K562 (cell line): ENCODE results near the gene GATC. TPM values are rescaled to one million over a fixed set of nuclear protein-coding genes. Genes with fewer than 3 reads are reported as not detected.

Source experiments
- ASH1L ChIP-seq: fragments of 450-650 bp; IDR thresholded peaks from 2 replicates; pipeline ENCODE4 v1.6.1; 2018; ENCODE audit warnings: borderline replicate concordance, mild to moderate bottlenecking, low read depth; ENCODE audit not compliant: partially characterized antibody
- CREM ChIP-seq: IDR thresholded peaks from 2 replicates; pipeline ENCODE4 v1.6.1; 2014; ENCODE audit warnings: antibody characterized with exemption, low read depth
- CTBP1 ChIP-seq: fragments of 450-650 bp; IDR thresholded peaks from 2 replicates; pipeline ENCODE4 v1.6.1; 2016; ENCODE audit warnings: borderline replicate concordance
- DDX20 ChIP-seq: fragments of 450-650 bp; IDR thresholded peaks from 2 replicates; pipeline ENCODE4 v1.6.1; 2016; ENCODE audit warnings: missing genetic modification characterization, low read depth, mild to moderate bottlenecking, missing compliant biosample characterization, moderate library complexity
- HOXB6 ChIP-seq: fragments of 250-450 bp; sonication (Bioruptor Pico); IDR thresholded peaks from 2 replicates; pipeline ENCODE4 v1.5.1; 2022; ENCODE audit warnings: mild to moderate bottlenecking, borderline replicate concordance
- KDM1A ChIP-seq, 2 experiments: fragments of 450-650 bp; IDR thresholded peaks; 2 replicates each; pipeline ENCODE4 v1.6.1; 2016; ENCODE audit warnings: mild to moderate bottlenecking in 2 of 2
- MAZ ChIP-seq, 2 experiments: fragments of 450-650 bp in 1 of 2; sonication (generic) in 1 of 2; formaldehyde crosslinking; IDR thresholded peaks in 1 of 2; conservative IDR thresholded peaks in 1 of 2; 2 replicates each; pipeline versions ENCODE4 v1.4.0 to v1.5.0; 2020; ENCODE audit warnings: mild to moderate bottlenecking in 1 of 2, missing genetic modification reagents in 1 of 2
- RAD21 ChIP-seq, 2 experiments: fragments of 250-450 bp in 1 of 2; fragments of 450-650 bp in 1 of 2; sonication (Bioruptor Pico) in 1 of 2; formaldehyde crosslinking in 1 of 2; IDR thresholded peaks in 1 of 2; conservative IDR thresholded peaks in 1 of 2; 2 replicates each; pipeline versions ENCODE4 v1.4.0 to v1.8.0; 2020 to 2022; ENCODE audit warnings: mild to moderate bottlenecking in 2 of 2, moderate library complexity in 1 of 2
- ZBTB7A ChIP-seq: IDR thresholded peaks from 2 replicates; pipeline ENCODE4 v1.6.1; 2011; ENCODE audit warnings: low read depth, mild to moderate bottlenecking, low read length, moderate library complexity, borderline replicate concordance; ENCODE audit not compliant: control insufficient read depth
- ZFP30 ChIP-seq: fragments of 250-450 bp; sonication (Bioruptor Pico); IDR thresholded peaks from 2 replicates; pipeline ENCODE4 v1.8.0; 2022; ENCODE audit warnings: moderate library complexity, mild to moderate bottlenecking, inconsistent platforms, borderline replicate concordance
- ZNF175 ChIP-seq: fragments of 200-800 bp; sonication (Bioruptor generic); IDR thresholded peaks from 2 replicates; pipeline ENCODE4 v1.6.1; 2016; ENCODE audit warnings: low read depth, mild to moderate bottlenecking, missing genetic modification characterization, missing compliant biosample characterization
- ZNF431 ChIP-seq: sonication (generic); formaldehyde crosslinking; IDR thresholded peaks from 2 replicates; pipeline ENCODE4 v1.8.0; 2022; ENCODE audit warnings: mild to moderate bottlenecking, missing genetic modification reagents
- ZNF57 ChIP-seq: fragments of 450-650 bp; formaldehyde crosslinking; IDR thresholded peaks from 2 replicates; pipeline ENCODE4 v1.4.0; 2020; ENCODE audit warnings: mild to moderate bottlenecking, moderate library complexity
- ZNF717 ChIP-seq: fragments of 250-450 bp; sonication (Bioruptor Pico); IDR thresholded peaks from 2 replicates; pipeline ENCODE4 v1.5.0; 2021
- polyA plus RNA-seq, 8 experiments: library from polyadenylated mRNA; depleted of rRNA in 4 of 8; stranded (reverse) in 5 of 8; unstranded in 3 of 8; fragments of >200 nt; fragmentation: Nextera tagmentation in 2 of 8; fragmentation: Illumina TruSeq in 1 of 8; extraction: Ambion mirVana in 2 of 8; extraction: Trizol in 1 of 8; gene quantifications; 2 replicates each; pipeline versions ENCODE4 v1.2.1 to v1.2.3, GENCODE V29; 2011 to 2014; ENCODE audit warnings: inconsistent platforms in 1 of 8, missing spikeins in 1 of 8
- total RNA-seq, 7 experiments: library from RNA; depleted of rRNA in 6 of 7; stranded (reverse); fragments of >200 nt in 6 of 7; fragmentation: Illumina TruSeq in 2 of 7; extraction: Trizol in 2 of 7; gene quantifications; 2 replicates each; pipeline versions ENCODE4 v1.2.1 to v1.2.3, GENCODE V29; 2011 to 2021; ENCODE audit warnings: low replicate concordance in 1 of 7
- TF ChIP-seq, protein P1 (sequence below): IDR thresholded peaks from 2 replicates; pipeline ENCODE4 v1.6.1; 2011; ENCODE audit warnings: borderline replicate concordance, low read depth, mild to moderate bottlenecking, moderate library complexity, low read length; ENCODE audit not compliant: insufficient read depth, poor library complexity, severe bottlenecking

Gene GATC
- total and polyA plus RNA-seq, 9 of the 15 experiments (the other 6 are each of a cell fraction or from before 2014, with no cell fraction given) = 5.8 to 52.6 (median 28.2) TPM

DNA sequence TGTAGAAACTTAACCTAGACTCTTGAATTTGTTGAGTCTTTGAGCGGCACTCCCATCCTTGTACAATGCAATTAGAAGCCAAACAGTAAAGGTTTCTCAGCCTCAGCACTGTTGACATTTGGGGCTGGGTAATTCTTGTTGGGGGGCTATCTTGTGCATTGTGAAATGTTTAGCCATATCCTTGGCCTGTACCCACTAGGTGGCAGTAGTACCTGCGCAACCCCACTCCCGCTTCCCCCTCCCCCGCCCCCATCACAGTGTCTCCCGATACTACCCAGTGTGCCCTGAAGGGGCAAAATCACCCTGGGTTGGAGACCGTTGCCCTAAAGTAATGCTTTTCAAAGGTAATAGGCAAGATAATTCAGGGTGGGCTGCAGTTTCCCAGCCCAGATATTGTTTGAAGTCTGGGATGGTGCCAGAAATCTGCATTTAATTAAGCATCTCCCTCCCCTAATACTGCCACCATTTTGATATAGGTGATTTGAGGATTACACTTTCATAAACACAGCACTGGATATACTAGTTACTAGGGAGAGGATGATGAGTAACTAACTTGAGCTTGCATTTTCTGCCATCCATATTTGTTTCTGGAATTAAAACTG is 6.5 kb upstream of the GATC start (continued):
- TF ChIP-seq ZNF431 (CRISPR knock-in tag) (no peak), CREM (0 out of 2 replicates have a peak, but pooled peaks have one; percentile 38), CTBP1 (no peak), ZNF717 (CRISPR knock-in tag) (no peak), ZBTB7A (peak; percentile 21; the same call in 1 of the 2 replicates), HOXB6 (CRISPR knock-in tag) (no peak), MAZ (CRISPR knock-in tag; conservative IDR thresholded peaks at IDR 0.05 in 1 of 2, IDR thresholded peaks at IDR 0.05 in 1 of 2) (peak in 1 of 2 experiments; percentile 78; a peak in 2 of 4 replicates), KDM1A (IDR thresholded peaks at IDR 0.05) (peak in 1 of 2 experiments; percentile 69; a peak in 1 of 4 replicates), RAD21 (CRISPR knock-in tag; conservative IDR thresholded peaks at IDR 0.05 in 1 of 2, IDR thresholded peaks at IDR 0.05 in 1 of 2) (peak in 1 of 2 experiments; percentile 34; a peak in 2 of 4 replicates), ASH1L (no peak), ZNF175 (no peak), DDX20 (tag) (no peak), ZNF57 (CRISPR knock-in tag) (no peak), ZFP30 (CRISPR knock-in tag) (no peak)
- TF ChIP-seq, protein P1, sequence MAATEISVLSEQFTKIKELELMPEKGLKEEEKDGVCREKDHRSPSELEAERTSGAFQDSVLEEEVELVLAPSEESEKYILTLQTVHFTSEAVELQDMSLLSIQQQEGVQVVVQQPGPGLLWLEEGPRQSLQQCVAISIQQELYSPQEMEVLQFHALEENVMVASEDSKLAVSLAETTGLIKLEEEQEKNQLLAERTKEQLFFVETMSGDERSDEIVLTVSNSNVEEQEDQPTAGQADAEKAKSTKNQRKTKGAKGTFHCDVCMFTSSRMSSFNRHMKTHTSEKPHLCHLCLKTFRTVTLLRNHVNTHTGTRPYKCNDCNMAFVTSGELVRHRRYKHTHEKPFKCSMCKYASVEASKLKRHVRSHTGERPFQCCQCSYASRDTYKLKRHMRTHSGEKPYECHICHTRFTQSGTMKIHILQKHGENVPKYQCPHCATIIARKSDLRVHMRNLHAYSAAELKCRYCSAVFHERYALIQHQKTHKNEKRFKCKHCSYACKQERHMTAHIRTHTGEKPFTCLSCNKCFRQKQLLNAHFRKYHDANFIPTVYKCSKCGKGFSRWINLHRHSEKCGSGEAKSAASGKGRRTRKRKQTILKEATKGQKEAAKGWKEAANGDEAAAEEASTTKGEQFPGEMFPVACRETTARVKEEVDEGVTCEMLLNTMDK = peak; percentile 56
